Superior temporal gyrus (tissue), 1 donor: Measurements from ENCODE around the gene EPM2A.
A peak's percentile ranks its signal among the peaks of the same experiment; 100 is the strongest.
"Not testable (repeated sequence)": the region's sequence is repeated elsewhere in the genome, so short reads cannot be mapped to it uniquely, and the experiment has no call there.

Source experiments
- DNase-seq: peaks from one replicate; pipeline ENCODE4 v3.0.0-alpha.2; 2016; ENCODE audit errors: extremely low spot score

The EPM2A gene

GRCh38 chr6:145729887-145730286, 5.4 kb downstream of the EPM2A start:
- DNase-seq: no peak

DNA sequence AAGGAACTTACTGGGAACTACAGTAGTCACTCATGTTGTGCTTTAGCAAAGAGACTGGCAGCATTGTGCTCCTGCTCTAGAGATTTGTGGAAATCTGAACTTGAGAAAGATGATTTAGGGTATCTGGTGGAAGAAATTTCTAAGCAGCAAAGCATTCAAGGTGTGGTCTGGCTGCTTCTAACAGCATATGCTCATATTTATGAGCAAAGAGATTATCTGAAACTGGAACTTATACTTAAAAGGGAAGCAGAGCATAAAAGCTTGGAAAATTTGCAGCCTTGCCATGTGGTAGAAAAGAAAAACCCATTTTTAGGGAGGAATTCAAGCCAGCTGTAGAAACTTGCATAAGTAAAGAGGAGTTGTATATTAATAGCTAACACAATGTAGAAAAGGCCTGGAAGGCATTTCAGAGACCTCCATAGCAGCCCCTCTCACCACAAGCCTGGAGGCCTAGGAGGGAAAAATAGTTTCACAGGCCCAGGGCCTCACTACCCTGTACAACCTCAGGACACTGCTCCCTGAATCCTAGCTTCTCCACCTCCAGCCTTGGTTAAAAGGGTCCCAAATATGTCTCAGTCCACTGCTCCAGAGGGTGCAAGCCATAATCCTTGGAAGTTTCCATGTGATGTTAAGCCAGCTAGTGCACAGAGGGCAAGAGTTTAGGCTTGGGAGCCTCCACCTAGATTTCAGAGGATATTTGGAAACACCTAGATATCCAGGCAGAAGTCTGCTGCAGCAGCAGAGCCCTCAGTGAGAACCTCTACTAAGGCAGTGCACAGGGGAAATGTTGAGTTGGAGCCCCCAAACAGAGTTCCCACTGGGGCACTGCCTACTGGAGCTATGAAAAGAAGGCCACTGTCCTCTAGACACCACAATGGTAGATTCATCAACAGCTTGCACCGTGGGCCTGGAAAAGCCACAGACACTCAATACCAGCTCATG, 6.6 kb downstream of the EPM2A start:
- no peak for DNase-seq

GRCh38 chr6:145727817-145728388, 7.4 kb downstream of the EPM2A start:
- no peak for DNase-seq

DNA sequence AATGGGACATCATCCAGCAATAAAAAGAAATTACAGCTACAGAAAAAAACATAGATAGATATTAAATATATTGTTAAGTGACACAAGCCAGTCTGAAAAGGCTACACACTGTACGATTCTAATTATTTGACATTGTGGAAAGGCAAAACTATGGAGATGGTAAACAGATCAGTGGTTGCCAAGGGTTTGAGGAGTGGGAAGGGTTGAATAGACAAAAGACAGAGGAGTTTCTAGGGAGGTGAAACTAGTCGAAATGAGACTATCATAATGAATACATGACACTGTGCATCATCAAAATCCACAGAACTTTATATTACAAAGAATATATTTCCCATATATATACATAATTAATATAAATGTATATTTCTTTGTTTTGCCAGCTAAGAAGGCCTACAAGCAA, 9.8 kb downstream of the EPM2A start:
- DNase-seq: no peak

DNA sequence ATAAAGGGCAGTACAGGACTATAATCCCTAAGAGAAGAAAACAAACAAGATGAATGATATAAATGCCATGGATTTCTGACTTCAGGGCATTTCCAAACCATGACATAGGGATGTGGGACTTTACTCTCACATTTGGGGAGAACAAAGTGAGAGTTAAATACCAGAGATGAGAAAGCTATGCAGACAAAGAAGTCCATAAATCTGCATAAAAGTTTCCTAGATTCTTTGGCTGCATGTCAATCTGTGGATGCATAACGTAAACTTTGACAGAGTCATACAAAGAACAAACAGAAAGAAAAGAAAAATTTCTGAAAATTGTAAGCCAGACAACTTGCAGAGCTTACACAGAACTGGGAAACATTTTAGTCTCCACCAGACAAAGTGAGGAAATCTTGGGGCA, 11.7 kb downstream of the EPM2A start:
- DNase-seq: no peak

GRCh38 chr6:145722190-145722589, 13.1 kb downstream of the EPM2A start:
- no peak for DNase-seq

DNA sequence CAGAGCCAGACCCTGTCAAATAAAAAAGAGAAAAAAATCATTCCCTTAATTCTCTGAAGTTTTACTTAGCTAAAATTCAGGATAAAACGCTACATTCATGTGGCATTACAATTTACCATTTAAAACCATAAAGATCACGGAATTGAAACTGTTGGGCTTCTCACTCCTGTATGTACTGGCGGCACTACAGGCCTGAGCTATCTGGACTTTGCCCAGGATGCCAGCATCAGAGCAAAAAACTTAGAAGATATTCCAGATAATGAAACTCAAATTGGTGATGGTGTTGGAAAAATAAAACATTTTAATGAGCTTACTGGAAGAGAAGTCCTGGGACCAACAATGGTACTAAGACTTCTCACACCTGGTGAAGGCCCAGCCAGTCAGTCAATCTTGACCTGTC, 14.2 kb downstream of the EPM2A start:
- DNase-seq: no peak

DNA sequence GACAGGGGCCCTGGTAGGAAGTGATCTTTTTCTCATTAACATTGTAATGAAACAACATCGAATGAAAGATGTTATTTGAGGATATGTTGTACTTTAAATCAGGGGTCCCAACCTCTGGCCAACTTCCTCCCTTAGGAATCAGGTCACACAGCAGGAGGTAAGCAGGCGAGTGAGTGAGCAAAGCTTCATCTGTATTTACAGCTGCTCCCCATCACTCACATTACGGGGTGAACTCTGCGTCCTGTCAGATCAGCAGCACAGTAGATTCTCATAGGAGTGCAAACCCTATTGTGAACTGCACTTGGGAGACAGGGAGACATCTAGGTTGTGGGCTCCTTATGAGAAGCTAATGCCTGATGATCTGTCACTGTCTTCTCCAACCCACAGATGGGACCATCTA, 19.9 kb downstream of the EPM2A start:
- no peak for DNase-seq

GRCh38 chr6:145714731-145715130, 20.6 kb downstream of the EPM2A start:
- no peak for DNase-seq

DNA sequence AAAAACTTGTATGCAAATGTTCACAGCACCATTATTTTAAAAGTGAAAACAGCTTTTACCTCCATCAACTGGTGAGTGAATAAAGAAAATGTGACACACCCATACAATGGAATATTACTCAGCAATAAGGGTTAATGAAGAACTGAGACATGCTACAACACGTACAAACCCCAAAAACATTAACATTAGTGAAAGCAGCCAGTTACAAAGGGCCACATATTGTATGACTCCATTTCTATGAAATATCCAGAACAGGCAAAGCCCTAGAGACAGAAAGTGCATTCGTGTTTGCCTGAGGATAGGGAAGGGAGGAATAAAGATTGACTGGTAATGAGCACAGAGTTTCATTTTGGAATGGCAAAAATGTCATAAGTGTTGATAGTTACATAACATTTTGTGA, 21.5 kb downstream of the EPM2A start:
- no peak for DNase-seq

DNA sequence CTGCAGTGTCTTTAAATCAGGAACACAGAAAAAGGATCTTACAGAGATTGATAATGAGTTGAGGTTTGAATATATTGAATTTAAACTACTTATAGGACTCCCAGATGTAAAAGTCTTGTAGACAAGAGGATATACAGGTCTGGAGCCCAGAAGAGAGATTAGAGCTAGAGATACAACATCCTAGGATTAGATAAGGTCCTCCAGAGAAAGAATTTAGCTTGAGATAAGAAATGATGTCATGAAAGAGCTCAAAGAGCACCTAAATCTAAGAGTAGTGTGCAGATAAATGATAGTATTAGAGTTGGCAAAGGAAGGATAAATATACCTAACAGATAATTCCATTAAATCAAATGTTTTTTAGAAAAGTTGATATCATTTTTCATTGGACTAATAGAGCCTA, 23.9 kb downstream of the EPM2A start:
- no peak for DNase-seq

DNA sequence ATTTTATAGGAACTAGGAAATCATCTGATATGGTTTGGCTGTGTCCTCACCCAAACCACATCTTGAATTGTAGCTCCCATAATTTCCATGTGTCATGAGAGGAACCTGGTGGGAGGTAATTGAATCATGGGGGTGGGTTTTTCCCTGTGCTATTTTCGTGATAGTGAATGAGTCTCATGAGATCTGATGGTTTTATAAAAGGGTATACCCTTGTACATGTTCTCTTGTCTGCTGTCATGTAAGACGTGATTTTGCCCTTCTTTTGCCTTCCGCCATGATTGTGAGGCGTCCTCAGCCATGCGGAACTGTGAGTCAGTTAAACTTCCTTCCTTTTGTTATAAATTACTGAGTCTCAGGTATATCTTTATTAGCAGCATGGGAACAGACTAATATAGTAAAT, 27.9 kb downstream of the EPM2A start:
- DNase-seq: no peak

- DNase-seq: no peak
These were observed 29.8 kb downstream of the EPM2A start for GRCh38 chr6:145705561-145705960.

DNA sequence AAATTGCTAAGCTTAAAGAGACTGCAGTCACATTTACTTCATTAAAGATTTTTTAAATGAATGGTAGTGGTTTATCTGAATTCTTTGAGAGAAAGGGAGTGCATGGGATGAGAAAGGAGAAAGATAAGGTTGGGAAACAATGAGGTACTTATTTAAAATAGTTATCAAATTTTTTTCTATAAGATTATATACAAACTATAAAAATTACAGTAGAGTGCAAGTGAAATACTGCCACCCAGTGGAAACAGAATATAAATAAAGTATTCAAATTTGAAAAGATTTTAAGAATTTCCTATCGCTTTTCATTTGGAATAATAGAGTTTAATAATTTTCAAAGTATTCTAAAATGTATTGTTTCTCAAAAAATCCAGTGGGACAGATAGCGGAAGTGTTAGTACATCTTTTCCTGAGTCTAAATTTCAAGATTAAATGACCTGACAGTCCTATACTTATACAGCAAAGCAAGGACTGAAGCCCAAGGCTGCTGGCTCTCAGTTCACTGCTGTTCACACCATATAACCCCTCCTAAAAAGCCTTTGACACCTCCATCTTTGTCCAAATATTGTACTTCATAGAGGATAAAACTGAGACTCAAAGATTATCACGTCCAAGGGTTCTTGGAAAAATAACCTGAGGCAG, 31.1 kb downstream of the EPM2A start:
- peak; percentile 59 for DNase-seq

GRCh38 chr6:145699462-145699861, 35.9 kb downstream of the EPM2A start:
- no peak for DNase-seq

DNA sequence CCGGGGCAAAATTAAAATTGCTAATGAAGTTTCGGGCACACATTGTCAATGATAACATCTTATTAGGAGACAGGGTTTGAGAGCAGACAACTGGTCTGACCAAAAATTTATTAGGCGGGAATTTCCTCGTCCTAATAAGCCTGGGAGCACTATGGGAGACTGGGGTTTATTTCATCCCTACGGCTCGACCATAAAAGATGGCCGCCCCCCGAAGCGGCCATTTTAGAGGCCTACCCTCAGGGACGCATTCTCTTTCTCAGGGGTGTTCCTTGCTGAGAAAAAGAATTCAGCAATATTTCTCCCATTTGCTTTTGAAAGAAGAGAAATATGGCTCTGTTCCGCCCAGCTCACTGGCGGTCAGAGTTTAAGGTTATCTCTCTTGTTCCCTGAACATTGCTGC, 37.9 kb downstream of the EPM2A start:
- DNase-seq: not testable (repeated sequence)

GRCh38 chr6:145694083-145694737, 41.1 kb downstream of the EPM2A start:
- DNase-seq: no peak

DNA sequence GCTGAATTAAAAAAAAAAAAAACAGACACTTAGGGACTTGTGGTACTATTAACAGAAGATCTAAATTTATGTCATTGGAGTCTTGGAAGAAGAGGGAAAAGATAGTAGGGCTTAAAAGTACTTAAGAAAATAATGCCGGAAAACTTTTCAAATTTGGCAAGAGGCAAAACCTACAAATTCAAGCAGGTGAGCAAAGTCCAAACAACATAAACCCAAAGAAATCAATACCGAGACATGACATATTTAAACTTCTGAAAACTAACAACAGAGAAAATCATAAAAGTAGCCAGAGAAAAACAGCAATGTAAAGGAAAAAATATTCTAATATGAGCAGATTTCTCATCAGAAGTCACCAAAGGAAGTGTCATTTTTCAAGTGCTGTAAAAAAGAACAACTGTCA, 44.4 kb downstream of the EPM2A start:
- no peak for DNase-seq

DNA sequence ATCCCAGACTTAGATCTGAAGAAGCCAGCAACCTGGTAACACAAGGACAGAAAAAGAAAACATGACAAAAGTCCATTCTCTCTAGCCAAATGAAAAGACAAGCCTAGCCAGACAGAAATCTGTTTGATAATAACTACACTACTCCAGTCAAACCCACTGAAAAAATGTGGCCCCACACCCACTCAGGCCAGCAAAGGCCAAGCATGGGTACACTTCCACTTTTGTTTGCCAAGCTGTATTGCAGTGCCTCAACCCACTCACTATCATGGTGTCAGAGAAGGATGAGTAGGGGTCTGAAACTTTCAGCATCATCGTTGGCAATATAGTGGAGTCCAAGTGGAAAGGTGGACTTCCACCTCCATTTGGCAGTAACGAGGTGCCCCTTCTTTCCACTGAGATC, 45.8 kb downstream of the EPM2A start:
- DNase-seq: no peak

DNA sequence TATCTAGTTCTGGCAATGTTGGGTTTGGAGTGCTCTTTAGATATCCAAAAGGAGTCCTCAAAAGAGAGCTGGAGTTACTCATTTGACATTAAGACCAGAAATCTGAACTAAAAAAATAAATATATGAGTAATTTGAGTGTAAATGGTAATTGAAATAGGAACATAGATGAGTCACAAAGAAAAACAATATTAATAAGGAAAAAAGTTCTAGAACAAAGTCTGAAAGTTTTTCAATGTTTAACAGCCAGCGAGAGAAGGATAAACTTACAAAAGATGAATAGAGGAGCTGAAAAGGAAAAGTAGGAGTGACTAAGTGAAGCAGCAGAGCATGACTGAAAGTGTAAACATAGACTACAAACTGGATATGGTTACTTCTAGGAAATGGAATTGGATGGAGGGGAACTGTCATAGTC, 46.8 kb downstream of the EPM2A start:
- no peak for DNase-seq

DNA sequence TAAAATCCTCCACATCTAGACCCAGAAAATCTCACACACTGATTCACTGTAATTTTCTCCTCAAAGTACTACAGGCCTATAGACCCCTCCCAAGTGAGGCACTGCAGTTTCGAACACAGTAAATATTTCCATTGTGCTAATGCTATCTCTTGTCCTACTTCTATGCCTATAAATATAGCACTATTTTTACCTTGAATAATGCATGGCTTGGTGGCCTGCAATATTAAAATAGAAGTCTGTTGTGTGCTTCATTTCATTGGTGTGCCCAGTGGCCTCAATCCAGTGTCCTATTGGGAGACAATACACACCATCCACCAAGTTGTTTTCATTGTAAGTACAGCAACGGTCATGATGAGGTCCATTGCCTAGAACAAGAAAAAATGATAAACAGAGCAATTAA, 49.4 kb downstream of the EPM2A start:
- no peak for DNase-seq

- DNase-seq: no peak
These were observed 53.4 kb downstream of the EPM2A start for GRCh38 chr6:145681965-145682364.
